MM.1S (cell line): ENCODE results near the gene ASTN1.

Source experiments
- DNase-seq: peaks from one replicate; pipeline ENCODE4 v3.0.0-alpha.2; 2015
- H2AFZ ChIP-seq: fragments of 300-600 bp; sonication (generic); 2 replicates; pipeline ENCODE4 v1.6.0; 2016; ENCODE audit warnings: antibody characterized with exemption, low read length
- H3F3A ChIP-seq: fragments of 300-600 bp; sonication (generic); 2 replicates; pipeline ENCODE4 v1.6.1; 2016; ENCODE audit warnings: mild to moderate bottlenecking, antibody characterized with exemption, low read length, moderate library complexity, mixed read lengths; ENCODE audit not compliant: insufficient read depth
- H3K27ac ChIP-seq: fragments of 300-600 bp; sonication (generic); 2 replicates; pipeline ENCODE4 v1.5.1; 2016; ENCODE audit warnings: mild to moderate bottlenecking, low read length
- H3K27me3 ChIP-seq: fragments of 300-600 bp; sonication (generic); replicated peaks from 2 replicates; pipeline ENCODE4 v1.6.0; 2016; ENCODE audit warnings: low read length; ENCODE audit not compliant: insufficient read depth
- H3K36me3 ChIP-seq: fragments of 300-600 bp; sonication (generic); replicated peaks from 2 replicates; pipeline ENCODE4 v1.6.1; 2016; ENCODE audit warnings: mild to moderate bottlenecking, low read length, mixed read lengths; ENCODE audit not compliant: insufficient read depth
- H3K4me1 ChIP-seq: fragments of 300-600 bp; sonication (generic); 2 replicates; pipeline ENCODE4 v1.6.1; 2016; ENCODE audit warnings: low read length, mixed read lengths
- H3K4me2 ChIP-seq: fragments of 300-600 bp; sonication (generic); 2 replicates; pipeline ENCODE4 v1.6.0; 2016; ENCODE audit warnings: low read depth, low read length
- H3K4me3 ChIP-seq: fragments of 300-600 bp; sonication (generic); 2 replicates; pipeline ENCODE4 v1.5.1; 2016; ENCODE audit warnings: low read length, mixed read lengths
- H3K79me2 ChIP-seq: fragments of 300-600 bp; sonication (generic); 2 replicates; pipeline ENCODE4 v1.6.1; 2016; ENCODE audit warnings: mixed run types, low read length, mixed read lengths
- H3K9ac ChIP-seq: fragments of 300-600 bp; sonication (generic); 2 replicates; pipeline ENCODE4 v1.6.1; 2016; ENCODE audit warnings: low read length, mixed read lengths
- H3K9me2 ChIP-seq: fragments of 300-600 bp; sonication (generic); replicated peaks from 2 replicates; pipeline ENCODE4 v1.6.1; 2016; ENCODE audit warnings: mild to moderate bottlenecking, low read length, mixed read lengths; ENCODE audit not compliant: insufficient read depth
- H3K9me3 ChIP-seq: fragments of 300-600 bp; sonication (generic); replicated peaks from 2 replicates; pipeline ENCODE4 v1.6.1; 2016; ENCODE audit warnings: mild to moderate bottlenecking, low read length, mixed read lengths; ENCODE audit not compliant: insufficient read depth
- H4K20me1 ChIP-seq: fragments of 300-600 bp; sonication (generic); 2 replicates; pipeline ENCODE4 v1.6.1; 2016; ENCODE audit warnings: mild to moderate bottlenecking, low read length, moderate library complexity, mixed read lengths; ENCODE audit not compliant: insufficient read depth
- EZH2 ChIP-seq: fragments of 300-600 bp; sonication (generic); optimal IDR thresholded peaks from 2 replicates; pipeline ENCODE3; 2017; ENCODE audit warnings: low read depth, mild to moderate bottlenecking, antibody characterized with exemption, low read length, mixed read lengths
- EZH2phosphoT487 ChIP-seq: fragments of 300-600 bp; sonication (generic); IDR thresholded peaks from 2 replicates; pipeline ENCODE4 v1.6.1; 2018; ENCODE audit warnings: antibody characterized with exemption, low read length
- TF ChIP-seq, protein P1 (sequence below): fragments of 300-600 bp; sonication (generic); IDR thresholded peaks from 2 replicates; pipeline ENCODE4 v1.5.1; 2016; ENCODE audit warnings: antibody characterized with exemption, low read length, mixed read lengths

The ASTN1 gene

GRCh38 chr1:177020851-177021589 is 143.5 kb downstream of the ASTN1 start:
- H3K27ac ChIP-seq = no peak overlapping the region
- H3K4me1 ChIP-seq = no peaks in the 10 kb centered on the region
- H3K36me3 ChIP-seq = no peaks in the 10 kb centered on the region
- H3K79me2 ChIP-seq = no peaks in the 10 kb centered on the region
- H3K9ac ChIP-seq = no peak overlapping the region
- no peaks in the 10 kb centered on the region for H3K9me3 ChIP-seq
- H3K9me2 ChIP-seq = no peaks in the 10 kb centered on the region
- H3K4me2 ChIP-seq = no peak overlapping the region
- no peaks in the 10 kb centered on the region for H4K20me1 ChIP-seq
- H3K4me3 ChIP-seq = no peak overlapping the region
- DNase-seq = no peak
- no peaks in the 10 kb centered on the region for H3F3A ChIP-seq
- TF ChIP-seq, protein P1, sequence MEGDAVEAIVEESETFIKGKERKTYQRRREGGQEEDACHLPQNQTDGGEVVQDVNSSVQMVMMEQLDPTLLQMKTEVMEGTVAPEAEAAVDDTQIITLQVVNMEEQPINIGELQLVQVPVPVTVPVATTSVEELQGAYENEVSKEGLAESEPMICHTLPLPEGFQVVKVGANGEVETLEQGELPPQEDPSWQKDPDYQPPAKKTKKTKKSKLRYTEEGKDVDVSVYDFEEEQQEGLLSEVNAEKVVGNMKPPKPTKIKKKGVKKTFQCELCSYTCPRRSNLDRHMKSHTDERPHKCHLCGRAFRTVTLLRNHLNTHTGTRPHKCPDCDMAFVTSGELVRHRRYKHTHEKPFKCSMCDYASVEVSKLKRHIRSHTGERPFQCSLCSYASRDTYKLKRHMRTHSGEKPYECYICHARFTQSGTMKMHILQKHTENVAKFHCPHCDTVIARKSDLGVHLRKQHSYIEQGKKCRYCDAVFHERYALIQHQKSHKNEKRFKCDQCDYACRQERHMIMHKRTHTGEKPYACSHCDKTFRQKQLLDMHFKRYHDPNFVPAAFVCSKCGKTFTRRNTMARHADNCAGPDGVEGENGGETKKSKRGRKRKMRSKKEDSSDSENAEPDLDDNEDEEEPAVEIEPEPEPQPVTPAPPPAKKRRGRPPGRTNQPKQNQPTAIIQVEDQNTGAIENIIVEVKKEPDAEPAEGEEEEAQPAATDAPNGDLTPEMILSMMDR = no peak
- TF ChIP-seq EZH2phosphoT487 (no peak), EZH2 (no peak)
- H2AFZ ChIP-seq = no peak overlapping the region
- H3K27me3 ChIP-seq = no peaks in the 10 kb centered on the region

- no peaks in the 10 kb centered on the region for H3F3A ChIP-seq
- no peak overlapping the region for H2AFZ ChIP-seq
Observed at GRCh38 chr1:177017287-177017852, 147.1 kb downstream of the ASTN1 start.

DNA sequence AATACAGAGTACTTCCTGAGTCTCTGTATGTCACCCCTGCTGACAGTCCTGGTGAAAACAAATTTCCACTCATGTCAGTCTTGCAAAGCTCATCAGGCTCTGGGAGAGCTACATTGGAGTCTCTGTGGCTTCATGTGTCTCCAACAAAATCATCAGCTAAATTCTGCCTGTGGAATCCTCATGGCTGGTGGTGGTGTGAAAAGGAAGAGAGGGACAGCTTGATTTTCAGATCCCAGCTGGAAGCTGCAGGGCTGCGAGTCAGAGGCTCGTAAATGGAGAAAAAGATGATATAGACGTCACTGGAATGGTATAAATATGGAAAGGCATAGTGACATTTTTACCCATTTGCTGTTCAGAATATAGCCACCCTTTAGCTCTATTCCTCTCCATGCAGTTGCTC is 150.2 kb downstream of the ASTN1 start:
- no peak for DNase-seq
- Histone ChIP-seq H3K9me2 (no peaks in the 10 kb centered on the region), H3K4me1 (no peaks in the 10 kb centered on the region), H3K4me3 (no peak overlapping the region), H4K20me1 (no peaks in the 10 kb centered on the region), H3K79me2 (no peaks in the 10 kb centered on the region), H2AFZ (no peak overlapping the region), H3K9me3 (no peaks in the 10 kb centered on the region; the same call in 1 of the 2 replicates), H3K4me2 (no peak overlapping the region), H3K27ac (no peak overlapping the region), H3K36me3 (no peaks in the 10 kb centered on the region), H3F3A (no peaks in the 10 kb centered on the region), H3K9ac (no peak overlapping the region), H3K27me3 (no peaks in the 10 kb centered on the region)
- TF ChIP-seq, protein P1 = no peak
- TF ChIP-seq EZH2phosphoT487 = no peak
- no peak for TF ChIP-seq EZH2

More at GRCh38 chr1:177017287-177017852, 147.1 kb downstream of the ASTN1 start:
- Histone ChIP-seq H3K79me2 (no peaks in the 10 kb centered on the region), H3K4me2 (no peak overlapping the region), H3K27me3 (no peaks in the 10 kb centered on the region), H3K4me1 (no peaks in the 10 kb centered on the region), H3K9ac (no peak overlapping the region), H3K36me3 (no peaks in the 10 kb centered on the region), H3K9me2 (no peaks in the 10 kb centered on the region), H3K27ac (no peak overlapping the region), H3K9me3 (no peaks in the 10 kb centered on the region; the same call in 1 of the 2 replicates), H3K4me3 (no peak overlapping the region), H4K20me1 (no peaks in the 10 kb centered on the region)
- DNase-seq = no peak
- TF ChIP-seq EZH2 (no peak), EZH2phosphoT487 (no peak)
- TF ChIP-seq, protein P1 = no peak
